ENCODE data around the gene GALNTL6. TPM values are rescaled to one million over a fixed set of nuclear protein-coding genes. Genes with fewer than 3 reads are reported as not detected.

Gene GALNTL6
- total and polyA plus RNA-seq, 8 donors: 0.13 to 0.41 (median 0.21) TPM; not detected in 4

DNA sequence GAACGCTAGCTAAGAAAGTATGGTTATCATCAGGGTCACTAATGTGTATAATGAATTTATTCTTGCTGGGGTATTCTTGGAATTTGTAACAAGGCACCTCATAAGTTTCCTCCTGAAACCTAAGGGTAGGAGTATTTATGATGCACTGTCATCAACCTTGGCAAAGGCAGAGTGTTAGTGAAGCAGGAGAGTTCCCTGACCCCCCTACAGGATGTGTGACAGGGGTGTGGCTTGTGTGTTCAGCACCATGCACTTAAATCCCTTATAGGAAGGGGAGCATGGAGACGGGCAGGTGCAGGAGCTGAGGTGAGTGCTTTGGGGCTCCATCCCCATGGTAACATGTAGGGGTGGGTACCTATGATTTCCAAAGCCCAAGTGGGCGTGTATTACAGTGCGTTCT, 237.7 kb downstream of the GALNTL6 start:
- H3K4me3 ChIP-seq: no peak overlapping the region
- no peak for TF ChIP-seq CTCF (IDR thresholded peaks at IDR 0.05)
- H3K36me3 ChIP-seq: no peaks in the 10 kb centered on the region
- FAIRE-seq (no peak), ATAC-seq (no peak), DNase-seq (no peak)
- WGBS, 2 donors: 72 to 75% methylated on average over 4 of the region's 4 CpGs
- H3K27me3 ChIP-seq: no peaks in the 10 kb centered on the region
- no peak overlapping the region for H3K27ac ChIP-seq
- intact Hi-C loops (cut with DNase I): no loop called here
- no peaks in the 10 kb centered on the region for H3K9me3 ChIP-seq
- no peaks in the 10 kb centered on the region for H3K4me1 ChIP-seq

DNA sequence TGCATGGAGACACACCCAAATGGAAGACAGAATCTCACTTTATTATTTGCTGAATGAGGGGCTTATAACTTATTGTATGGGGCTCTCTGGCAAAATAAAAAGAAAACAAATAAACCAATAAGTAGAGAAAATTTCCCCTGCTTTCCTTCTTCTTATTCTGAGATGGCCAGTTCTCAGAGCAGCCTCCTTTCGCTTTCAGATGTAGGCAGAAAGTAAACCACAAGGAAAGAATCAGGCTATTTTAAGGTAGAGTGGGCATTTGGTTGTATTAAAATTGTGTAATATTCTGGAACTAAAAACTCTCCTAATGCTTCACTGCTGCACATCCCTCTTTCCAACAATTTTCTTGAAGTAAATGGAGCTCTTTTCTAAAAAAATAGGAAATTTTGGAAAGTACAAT, 241.8 kb downstream of the GALNTL6 start:
- no peak overlapping the region for H3K4me3 ChIP-seq
- no peaks in the 10 kb centered on the region for H3K9me3 ChIP-seq
- H3K36me3 ChIP-seq: no peaks in the 10 kb centered on the region
- DNase-seq (no peak), FAIRE-seq (no peak), ATAC-seq (no peak)
- 90 to 97% methylated on average over 1 of the region's 1 CpG for WGBS, 2 donors
- H3K27ac ChIP-seq: no peak overlapping the region
- H3K27me3 ChIP-seq: no peaks in the 10 kb centered on the region
- no peaks in the 10 kb centered on the region for H3K4me1 ChIP-seq
- intact Hi-C loops (cut with DNase I): no loop called here
- no peak for TF ChIP-seq CTCF (IDR thresholded peaks at IDR 0.05)

GRCh38 chr4:172055498-172055897, 242.3 kb downstream of the GALNTL6 start:
- no peaks in the 10 kb centered on the region for H3K4me1 ChIP-seq
- no peaks in the 10 kb centered on the region for H3K27me3 ChIP-seq
- FAIRE-seq (no peak), ATAC-seq (no peak), DNase-seq (no peak)
- TF ChIP-seq CTCF (IDR thresholded peaks at IDR 0.05): no peak
- no peak overlapping the region for H3K4me3 ChIP-seq
- intact Hi-C loops (cut with DNase I): no loop called here
- no peaks in the 10 kb centered on the region for H3K36me3 ChIP-seq
- no peaks in the 10 kb centered on the region for H3K9me3 ChIP-seq
- H3K27ac ChIP-seq: no peak overlapping the region
- 58 to 73% methylated on average over 2 of the region's 2 CpGs for WGBS, 2 donors

GRCh38 chr4:172061204-172061603, 248.0 kb downstream of the GALNTL6 start:
- ATAC-seq (no peak), FAIRE-seq (no peak), DNase-seq (no peak)
- H3K36me3 ChIP-seq: no peaks in the 10 kb centered on the region
- intact Hi-C loops (cut with DNase I): no loop called here
- TF ChIP-seq CTCF (IDR thresholded peaks at IDR 0.05): no peak
- no peaks in the 10 kb centered on the region for H3K27me3 ChIP-seq
- 65 to 73% methylated on average over 1 of the region's 1 CpG for WGBS, 2 donors
- H3K27ac ChIP-seq: no peak overlapping the region
- no peaks in the 10 kb centered on the region for H3K4me1 ChIP-seq
- H3K9me3 ChIP-seq: no peaks in the 10 kb centered on the region
- H3K4me3 ChIP-seq: no peak overlapping the region

- Histone ChIP-seq H3K27ac (no peak overlapping the region), H3K9me3 (no peaks in the 10 kb centered on the region), H3K4me3 (no peak overlapping the region), H3K36me3 (no peaks in the 10 kb centered on the region), H3K27me3 (no peaks in the 10 kb centered on the region), H3K4me1 (no peaks in the 10 kb centered on the region)
- WGBS, 2 donors: 52% methylated on average over 3 of the region's 3 CpGs; no CpG with 5 or more reads in 1 of the 2 donors
- no peak for ATAC-seq
- intact Hi-C loops (cut with DNase I): no loop called here
- no peak for TF ChIP-seq CTCF (IDR thresholded peaks at IDR 0.05)
- FAIRE-seq: no peak
- DNase-seq: no peak
These were observed 255.3 kb downstream of the GALNTL6 start for GRCh38 chr4:172068506-172068905.

Measured in pancreas (tissue), 10 donors.